Peyer's patch (tissue), 4 donors: ENCODE data around the gene KIF26B. TPM values are rescaled to one million over a fixed set of nuclear protein-coding genes. Genes with fewer than 3 reads are reported as not detected.
"Not testable (repeated sequence)": the region's sequence is repeated elsewhere in the genome, so short reads cannot be mapped to it uniquely, and the experiment has no call there.

ENCODE experiments used
- DNase-seq, 3 donors: peaks; one replicate each; pipeline ENCODE4 v3.0.0-alpha.2; 2017 to 2019
- H3K27ac ChIP-seq, 4 donors: fragments of 200-600 bp; sonication (generic); one replicate each; pipeline ENCODE4 v1.5.1; 2016 to 2019
- H3K27me3 ChIP-seq, 2 donors: fragments of 200-600 bp; sonication (generic); one replicate each; pipeline ENCODE4 v1.5.1; 2019
- H3K36me3 ChIP-seq, 3 donors: fragments of 200-600 bp; sonication (generic); one replicate each; pipeline ENCODE4 v1.5.1; 2016 to 2019
- H3K4me1 ChIP-seq, 4 donors: fragments of 200-600 bp; sonication (generic); one replicate each; pipeline ENCODE4 v1.5.1; 2016 to 2019
- H3K4me3 ChIP-seq, 4 donors: fragments of 200-600 bp; sonication (generic); 1 replicate in 3 of 4; 2 replicates in 1 of 4; pipeline ENCODE4 v1.5.1; 2016 to 2019; ENCODE audit warnings: mild to moderate bottlenecking in 1 of 4
- H3K9me3 ChIP-seq, 4 donors: fragments of 200-600 bp; sonication (generic); one replicate each; pipeline ENCODE4 v1.5.1; 2016 to 2019; ENCODE audit warnings: mild to moderate bottlenecking in 1 of 4
- POLR2A ChIP-seq, 2 donors: fragments of 450-650 bp; IDR thresholded peaks; one replicate each; pipeline ENCODE4 v1.5.1; 2017; ENCODE audit warnings: antibody characterized with exemption in 2 of 2, mild to moderate bottlenecking in 2 of 2, moderate library complexity in 2 of 2
- total RNA-seq, 4 donors: library from RNA; depleted of rRNA; stranded (reverse); fragments of >200 nt; gene quantifications; one replicate each; pipeline ENCODE4 v1.1.0, GENCODE V29; 2016
- TF ChIP-seq, protein P1 (sequence below), 6 experiments: fragments of 450-650 bp in 4 of 6; fragments of 200-600 bp in 2 of 6; sonication (generic) in 1 of 6; IDR thresholded peaks; one replicate each; pipeline ENCODE4 v1.5.1; 2017 to 2019; ENCODE audit warnings: antibody characterized with exemption in 6 of 6, mild to moderate bottlenecking in 3 of 6, moderate library complexity in 1 of 6

The KIF26B gene
- total RNA-seq, 4 donors from 2014 or later = 0.70 to 1.6 (median 1.1) TPM

DNA sequence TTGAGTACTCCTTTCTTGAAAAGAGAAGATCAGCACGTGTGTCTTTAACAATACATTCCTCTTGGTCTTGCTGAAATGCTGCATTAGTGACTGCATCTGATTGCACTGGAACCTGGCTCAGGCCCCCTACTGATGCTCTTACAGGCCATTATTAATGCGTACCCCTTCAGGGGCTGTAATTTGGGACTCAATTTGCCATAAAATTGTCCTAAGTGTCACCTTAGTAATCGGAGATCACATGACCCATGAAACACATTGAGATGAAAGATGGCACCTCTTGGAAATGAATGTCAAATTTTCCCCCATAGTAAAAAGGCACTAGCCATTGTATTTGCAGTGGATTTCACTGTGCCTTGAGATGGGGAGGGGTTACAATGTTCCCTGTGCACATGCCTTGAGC, 563.3 kb downstream of the KIF26B start:
- H3K9me3 ChIP-seq = no peaks in the 10 kb centered on the region
- DNase-seq = no peak
- H3K27ac ChIP-seq = no peak overlapping the region
- H3K4me3 ChIP-seq = no peak overlapping the region
- H3K4me1 ChIP-seq = no peaks in the 10 kb centered on the region
- no peak for TF ChIP-seq POLR2A (IDR thresholded peaks at IDR 0.05)
- TF ChIP-seq, protein P1, sequence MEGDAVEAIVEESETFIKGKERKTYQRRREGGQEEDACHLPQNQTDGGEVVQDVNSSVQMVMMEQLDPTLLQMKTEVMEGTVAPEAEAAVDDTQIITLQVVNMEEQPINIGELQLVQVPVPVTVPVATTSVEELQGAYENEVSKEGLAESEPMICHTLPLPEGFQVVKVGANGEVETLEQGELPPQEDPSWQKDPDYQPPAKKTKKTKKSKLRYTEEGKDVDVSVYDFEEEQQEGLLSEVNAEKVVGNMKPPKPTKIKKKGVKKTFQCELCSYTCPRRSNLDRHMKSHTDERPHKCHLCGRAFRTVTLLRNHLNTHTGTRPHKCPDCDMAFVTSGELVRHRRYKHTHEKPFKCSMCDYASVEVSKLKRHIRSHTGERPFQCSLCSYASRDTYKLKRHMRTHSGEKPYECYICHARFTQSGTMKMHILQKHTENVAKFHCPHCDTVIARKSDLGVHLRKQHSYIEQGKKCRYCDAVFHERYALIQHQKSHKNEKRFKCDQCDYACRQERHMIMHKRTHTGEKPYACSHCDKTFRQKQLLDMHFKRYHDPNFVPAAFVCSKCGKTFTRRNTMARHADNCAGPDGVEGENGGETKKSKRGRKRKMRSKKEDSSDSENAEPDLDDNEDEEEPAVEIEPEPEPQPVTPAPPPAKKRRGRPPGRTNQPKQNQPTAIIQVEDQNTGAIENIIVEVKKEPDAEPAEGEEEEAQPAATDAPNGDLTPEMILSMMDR (IDR thresholded peaks at IDR 0.05) = no peak
- no peaks in the 10 kb centered on the region for H3K27me3 ChIP-seq
- no peaks in the 10 kb centered on the region for H3K36me3 ChIP-seq

DNA sequence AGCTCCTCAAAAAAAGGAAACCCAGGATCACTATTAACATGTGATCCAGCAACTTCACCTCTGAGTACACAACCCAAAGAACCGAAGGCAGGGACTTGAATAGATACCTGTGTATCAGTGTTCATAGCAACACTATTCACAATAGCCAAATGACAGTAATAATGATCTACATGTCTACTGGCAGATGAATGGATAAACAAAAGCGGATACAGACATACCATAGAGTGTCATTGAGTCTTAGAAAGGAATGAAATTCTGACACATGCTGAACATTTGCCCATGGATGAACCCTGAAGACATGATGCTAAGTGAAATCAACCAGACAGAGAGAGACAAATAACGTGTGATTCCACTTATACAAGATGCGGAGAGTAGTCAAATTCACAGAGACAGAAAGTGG, 564.2 kb downstream of the KIF26B start:
- Histone ChIP-seq H3K27me3 (no peaks in the 10 kb centered on the region), H3K4me3 (no peak overlapping the region), H3K36me3 (no peaks in the 10 kb centered on the region), H3K9me3 (no peaks in the 10 kb centered on the region), H3K27ac (no peak overlapping the region), H3K4me1 (no peaks in the 10 kb centered on the region)
- no peak for DNase-seq
- no peak for TF ChIP-seq POLR2A (IDR thresholded peaks at IDR 0.05)
- TF ChIP-seq, protein P1 (IDR thresholded peaks at IDR 0.05) = no peak

DNA sequence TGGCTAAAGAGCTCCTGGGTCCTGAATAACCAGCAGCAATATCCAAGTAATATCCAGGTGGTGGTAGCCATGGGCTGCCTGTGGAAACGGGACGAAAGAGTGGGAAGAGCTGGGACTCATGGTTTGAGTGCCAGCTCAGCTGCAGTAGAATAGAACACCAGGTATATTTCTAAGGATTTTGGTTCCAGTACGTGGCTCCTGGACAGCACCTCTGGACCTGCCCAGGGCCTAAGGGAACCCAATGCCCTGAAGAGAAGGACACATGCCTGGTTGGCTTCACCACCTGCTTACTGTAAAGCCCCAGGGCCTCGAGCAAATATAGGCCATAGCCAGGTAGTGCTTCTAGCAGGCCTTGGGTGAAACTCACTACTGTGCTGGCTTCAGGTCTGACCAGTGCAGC, 566.7 kb downstream of the KIF26B start:
- no peak overlapping the region for H3K4me3 ChIP-seq
- H3K27ac ChIP-seq = no peak overlapping the region
- no peaks in the 10 kb centered on the region for H3K36me3 ChIP-seq
- no peaks in the 10 kb centered on the region for H3K4me1 ChIP-seq
- no peaks in the 10 kb centered on the region for H3K9me3 ChIP-seq
- DNase-seq = no peak
- TF ChIP-seq, protein P1 (IDR thresholded peaks at IDR 0.05) = no peak
- no peak for TF ChIP-seq POLR2A (IDR thresholded peaks at IDR 0.05)
- no peaks in the 10 kb centered on the region for H3K27me3 ChIP-seq

DNA sequence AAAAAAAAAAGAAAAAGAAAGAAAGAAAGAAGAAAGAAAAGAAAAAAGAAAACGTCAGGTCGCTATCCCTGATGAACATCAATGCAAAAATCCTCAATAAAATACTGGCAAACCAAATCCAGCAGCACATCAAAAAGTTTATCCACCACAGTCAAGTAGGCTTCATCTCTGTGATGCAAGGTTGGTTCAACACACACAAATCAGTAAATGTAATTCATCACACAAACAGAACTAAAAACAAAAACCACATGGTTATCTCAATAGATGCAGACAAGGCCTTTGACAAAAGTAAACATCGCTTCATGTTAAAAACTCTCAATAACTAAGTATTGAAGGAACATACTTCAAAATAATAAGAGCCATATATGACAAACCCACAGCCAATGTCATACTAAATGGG, 573.2 kb downstream of the KIF26B start:
- not testable (repeated sequence) for H3K4me3 ChIP-seq, H3K27me3 ChIP-seq, DNase-seq, H3K36me3 ChIP-seq, H3K4me1 ChIP-seq, H3K9me3 ChIP-seq, H3K27ac ChIP-seq

DNA sequence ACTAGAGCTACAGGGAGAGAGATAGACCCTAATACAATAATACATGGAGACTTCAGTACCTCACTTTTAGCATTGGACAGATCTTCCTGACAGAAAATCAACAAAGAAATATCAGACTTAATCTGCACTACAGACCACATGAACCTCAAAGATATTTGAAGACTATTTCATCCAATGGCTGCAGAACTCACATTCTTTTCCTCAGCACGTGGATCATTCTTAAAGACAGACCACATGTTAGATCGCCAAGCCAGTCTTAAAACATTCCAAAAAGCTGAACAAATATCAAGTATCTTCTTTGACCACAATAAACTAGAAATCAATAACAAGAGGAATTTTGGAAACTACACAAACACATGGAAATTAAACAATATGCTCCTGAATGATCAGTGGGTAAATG, 576.0 kb downstream of the KIF26B start:
- TF ChIP-seq, protein P1 (IDR thresholded peaks at IDR 0.05) = no peak
- no peak for TF ChIP-seq POLR2A (IDR thresholded peaks at IDR 0.05)
- no peaks in the 10 kb centered on the region for H3K36me3 ChIP-seq

DNA sequence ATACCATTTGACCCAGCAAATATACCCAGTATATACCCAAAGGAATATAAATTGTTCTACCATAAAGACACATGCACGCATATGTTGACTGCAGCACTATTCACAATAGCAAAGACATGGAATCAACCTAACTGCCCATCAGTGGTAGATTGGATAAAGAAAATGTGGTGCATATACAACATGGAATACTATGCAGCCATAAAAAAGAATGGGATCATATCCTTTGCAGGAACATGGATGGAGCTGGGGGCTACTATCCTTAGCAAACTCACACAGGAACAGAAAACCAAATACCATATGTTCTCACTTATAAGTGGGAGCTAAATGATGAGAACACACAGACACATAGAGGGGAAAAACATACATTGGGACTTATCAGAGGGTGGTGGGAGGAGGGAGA, 585.6 kb downstream of the KIF26B start:
- not testable (repeated sequence) for H3K9me3 ChIP-seq, H3K27ac ChIP-seq, H3K27me3 ChIP-seq, DNase-seq, H3K4me1 ChIP-seq, H3K36me3 ChIP-seq, H3K4me3 ChIP-seq

More for the DNA sequence above, 576.0 kb downstream of the KIF26B start:
- DNase-seq = no peak
- no peak overlapping the region for H3K4me3 ChIP-seq
- peaks cover 0 to 4% (median 0%) of the 10 kb centered on the region in 4 donors for H3K9me3 ChIP-seq
- no peaks in the 10 kb centered on the region for H3K4me1 ChIP-seq
- no peak overlapping the region for H3K27ac ChIP-seq
- H3K27me3 ChIP-seq = no peaks in the 10 kb centered on the region

DNA sequence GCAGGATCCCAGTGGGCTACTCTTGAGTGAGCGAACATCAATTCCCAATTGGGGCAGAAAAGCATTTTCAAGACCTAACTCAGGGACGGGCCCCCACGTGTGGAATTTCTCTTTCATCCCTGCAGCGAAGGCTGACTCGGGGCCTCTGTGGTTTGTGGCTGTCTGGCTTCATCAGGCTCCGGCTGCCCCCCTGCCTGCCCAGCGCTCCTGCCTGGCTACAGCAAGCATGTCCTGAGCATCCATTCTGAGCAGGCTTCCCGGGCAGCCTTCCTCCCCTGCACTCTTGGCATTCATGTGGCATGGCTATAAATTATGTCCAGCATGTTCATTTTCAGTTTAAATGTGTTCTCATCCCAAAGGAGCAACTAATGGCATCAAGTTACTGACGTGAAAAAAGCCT, 588.1 kb downstream of the KIF26B start:
- H3K4me1 ChIP-seq = no peaks in the 10 kb centered on the region
- no peak for TF ChIP-seq POLR2A (IDR thresholded peaks at IDR 0.05)
- TF ChIP-seq, protein P1 (IDR thresholded peaks at IDR 0.05) = no peak
- H3K9me3 ChIP-seq = no peaks in the 10 kb centered on the region
- H3K27me3 ChIP-seq = no peaks in the 10 kb centered on the region
- no peak overlapping the region for H3K4me3 ChIP-seq
- H3K27ac ChIP-seq = no peak overlapping the region
- H3K36me3 ChIP-seq = no peaks in the 10 kb centered on the region
- DNase-seq = no peak
